ENCODE data around the gene KNCN.

Gene KNCN

DNA sequence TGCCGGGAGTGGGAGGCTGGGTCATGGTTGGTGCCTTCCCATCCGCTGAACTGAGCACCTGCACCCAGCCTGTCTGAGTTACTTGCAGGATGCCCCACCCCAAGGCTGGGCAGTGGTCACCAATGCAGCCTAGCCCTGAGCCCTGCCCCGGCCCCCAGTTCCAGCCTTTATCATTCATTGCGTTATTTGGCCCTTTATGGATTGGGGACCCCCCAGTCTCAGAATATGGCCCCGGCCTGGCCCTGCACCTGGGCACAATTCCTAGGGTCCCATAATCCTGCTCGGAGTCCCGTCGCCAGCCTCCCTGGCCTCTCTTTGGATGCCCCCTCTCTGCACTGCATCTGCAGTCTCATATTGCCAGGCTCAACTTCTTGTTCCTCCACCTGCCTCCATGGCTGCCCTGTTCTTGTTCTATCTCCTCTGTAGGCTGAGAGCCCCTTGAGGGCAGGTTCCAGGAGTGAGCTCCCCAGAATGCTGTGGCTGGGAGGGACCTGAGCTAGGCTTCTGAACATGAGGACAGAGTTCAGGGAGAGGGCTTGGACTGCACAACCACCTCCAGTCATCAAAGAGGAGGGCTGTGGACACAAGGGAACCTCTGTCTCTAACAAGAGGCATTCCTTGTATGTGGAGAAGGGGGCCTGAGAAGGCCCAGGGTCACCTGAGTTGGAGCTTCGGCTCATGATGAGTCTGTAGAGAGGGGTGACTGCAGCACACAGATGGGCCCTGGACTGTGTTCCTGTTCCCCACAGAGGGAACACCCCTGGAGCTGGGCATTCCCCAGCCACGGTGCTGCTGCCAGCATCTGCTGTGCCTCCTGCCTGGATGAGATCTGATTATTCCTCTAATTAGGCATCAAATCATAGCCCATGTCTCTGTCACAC, 1.1 kb upstream of the KNCN start:
- Histone ChIP-seq H2BK5ac (ENCODE audit: low read depth, low read length, poor library complexity) (no peak overlapping the region), H3K4me2 (ENCODE audit: low read length) (no peak overlapping the region), H3K23ac (ENCODE audit: low read length) (no peak overlapping the region), H3K4me1 (ENCODE audit: control insufficient read depth in 1 of 2, insufficient read depth in 2 of 2, low read length in 2 of 2) (no peaks in the 10 kb centered on the region), H4K8ac (ENCODE audit: low read depth, low read length) (no peak overlapping the region), H3K79me1 (ENCODE audit: low read length) (no peaks in the 10 kb centered on the region), H3K9me3 (ENCODE audit: insufficient read depth, low read depth, low read length) (peaks cover 2% of the 10 kb centered on the region), H3K4me3 (ENCODE audit: low read depth, low read length) (no peak overlapping the region), H2BK12ac (ENCODE audit: low read length) (no peak overlapping the region), H2AK5ac (ENCODE audit: low read length) (no peak overlapping the region), H3K18ac (ENCODE audit: low read length) (no peak overlapping the region), H4K91ac (ENCODE audit: low read depth, low read length) (no peak overlapping the region), H2AFZ (ENCODE audit: insufficient read depth, low read length, poor library complexity) (no peak overlapping the region), H2BK120ac (ENCODE audit: insufficient read depth, low read length, poor library complexity) (no peak overlapping the region), H3K4ac (ENCODE audit: low read depth, low read length) (no peak overlapping the region), H3K36me3 (ENCODE audit: control insufficient read depth in 1 of 2, insufficient read depth in 2 of 2, low read length in 2 of 2) (peaks cover 0 to 3% of the 10 kb centered on the region in 2 experiments), H3K27me3 (ENCODE audit: insufficient read depth, low read length) (no peaks in the 10 kb centered on the region), H3K79me2 (ENCODE audit: control insufficient read depth, insufficient read depth, low read length, poor library complexity) (no peaks in the 10 kb centered on the region), H3K9ac (ENCODE audit: low read length) (no peak overlapping the region), H3K14ac (ENCODE audit: low read length) (no peak overlapping the region), H4K12ac (ENCODE audit: low read depth, low read length) (no peak overlapping the region), H3K27ac (ENCODE audit: low read depth, low read length) (no peak overlapping the region)
- DNase-seq, result no peak
- WGBS (ENCODE audit: extremely low coverage, insufficient coverage, insufficient read length), result no CpG with 5 or more reads among the region's 10 CpGs

DNA sequence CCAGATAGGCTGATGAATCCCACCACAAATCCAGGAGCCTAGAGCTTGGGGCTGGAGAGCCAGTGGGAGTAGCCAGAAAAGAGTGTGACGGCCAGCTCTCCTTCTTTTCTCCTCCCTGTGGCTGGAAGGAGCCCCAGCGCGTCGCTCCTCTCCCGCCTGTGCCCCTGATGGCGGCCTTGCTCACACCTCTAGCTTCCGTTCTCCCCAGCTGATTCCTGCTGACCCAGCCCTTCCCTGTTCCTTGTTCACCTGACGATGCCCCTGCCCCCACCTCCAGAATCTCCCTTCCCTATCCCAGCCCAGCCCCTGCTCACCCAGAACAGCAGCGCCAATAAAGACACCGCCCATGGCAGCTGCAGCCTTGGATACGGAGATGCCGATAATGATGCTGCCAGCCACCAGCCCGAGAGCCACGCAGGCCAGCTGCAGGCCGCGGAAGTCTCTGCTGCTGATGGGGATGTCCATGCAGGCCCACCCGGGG, 656 bp downstream of the KNCN start:
- no peak overlapping the region for H3K27ac ChIP-seq (ENCODE audit: low read depth, low read length)
- no peak overlapping the region for H4K12ac ChIP-seq (ENCODE audit: low read depth, low read length)
- no peak overlapping the region for H2AFZ ChIP-seq (ENCODE audit: insufficient read depth, low read length, poor library complexity)
- H3K79me2 ChIP-seq (ENCODE audit: control insufficient read depth, insufficient read depth, low read length, poor library complexity), result no peaks in the 10 kb centered on the region
- no peaks in the 10 kb centered on the region for H3K79me1 ChIP-seq (ENCODE audit: low read length)
- no peak for DNase-seq
- no peaks in the 10 kb centered on the region for H3K4me1 ChIP-seq (ENCODE audit: control insufficient read depth in 1 of 2, insufficient read depth in 2 of 2, low read length in 2 of 2)
- no peak overlapping the region for H2BK12ac ChIP-seq (ENCODE audit: low read length)
- H4K91ac ChIP-seq (ENCODE audit: low read depth, low read length), result no peak overlapping the region
- no peak overlapping the region for H3K18ac ChIP-seq (ENCODE audit: low read length)
- H3K27me3 ChIP-seq (ENCODE audit: insufficient read depth, low read length), result peaks cover 6% of the 10 kb centered on the region
- H2BK5ac ChIP-seq (ENCODE audit: low read depth, low read length, poor library complexity), result no peak overlapping the region
- no peak overlapping the region for H3K14ac ChIP-seq (ENCODE audit: low read length)
- no peak overlapping the region for H2AK5ac ChIP-seq (ENCODE audit: low read length)
- no peaks in the 10 kb centered on the region for H3K36me3 ChIP-seq (ENCODE audit: control insufficient read depth in 1 of 2, insufficient read depth in 2 of 2, low read length in 2 of 2)
- H4K8ac ChIP-seq (ENCODE audit: low read depth, low read length), result no peak overlapping the region
- no peak overlapping the region for H3K4ac ChIP-seq (ENCODE audit: low read depth, low read length)
- H3K9ac ChIP-seq (ENCODE audit: low read length), result no peak overlapping the region
- peaks cover 2% of the 10 kb centered on the region for H3K9me3 ChIP-seq (ENCODE audit: insufficient read depth, low read depth, low read length)
- H3K4me2 ChIP-seq (ENCODE audit: low read length), result no peak overlapping the region
- H3K4me3 ChIP-seq (ENCODE audit: low read depth, low read length), result no peak overlapping the region
- H3K23ac ChIP-seq (ENCODE audit: low read length), result no peak overlapping the region
- no peak overlapping the region for H2BK120ac ChIP-seq (ENCODE audit: insufficient read depth, low read length, poor library complexity)
- no CpG with 5 or more reads among the region's 17 CpGs for WGBS (ENCODE audit: extremely low coverage, insufficient coverage, insufficient read length)

DNA sequence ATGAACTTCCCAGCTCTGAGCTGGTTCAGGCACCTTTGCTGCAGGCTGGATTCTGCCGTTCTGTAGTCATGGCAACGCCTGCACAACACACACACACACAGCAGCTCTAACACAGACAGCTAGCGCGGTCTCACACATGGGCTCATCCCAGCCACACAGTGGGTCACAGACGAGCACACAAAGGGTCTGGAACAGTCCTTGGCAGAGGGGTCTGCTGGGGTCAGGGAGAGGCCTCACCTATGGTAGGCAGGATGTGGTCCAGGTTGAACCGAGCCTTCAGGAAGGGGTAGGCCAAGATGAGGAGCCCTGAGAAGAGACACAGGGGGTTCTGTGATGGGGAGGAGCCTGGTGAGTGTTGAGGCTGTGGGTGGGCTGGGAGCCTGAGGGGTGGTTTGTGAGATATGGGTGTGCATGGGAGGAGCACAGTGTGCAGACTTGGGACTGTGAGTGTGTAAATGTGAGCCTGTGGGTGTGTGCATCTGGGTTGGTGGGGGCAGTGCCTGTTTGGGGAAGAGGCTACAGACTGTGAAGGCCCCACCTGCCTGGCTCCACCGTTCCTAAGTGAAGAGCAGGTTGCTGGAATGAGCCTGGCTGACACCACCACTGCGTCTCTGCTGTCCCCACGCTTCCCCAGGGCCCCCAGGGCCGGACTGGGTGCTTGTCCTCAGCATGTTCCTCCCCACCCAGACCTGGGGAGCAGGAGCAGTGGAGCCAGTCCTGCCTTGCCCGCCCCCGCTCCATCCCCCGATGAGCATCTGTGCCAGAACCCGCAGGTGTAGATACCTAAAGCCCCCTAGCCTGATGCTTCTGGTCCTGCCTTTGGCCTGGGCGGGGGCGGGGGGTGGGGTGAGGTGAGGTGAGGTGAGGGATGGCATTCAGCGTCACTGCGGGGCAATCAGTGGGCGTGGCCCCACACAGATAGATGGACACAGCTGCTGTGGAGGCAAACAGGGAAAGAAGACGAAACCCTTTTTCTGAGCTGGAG, 1.5 kb downstream of the KNCN start:
- H3K18ac ChIP-seq (ENCODE audit: low read length), result no peak overlapping the region
- no peak overlapping the region for H2BK120ac ChIP-seq (ENCODE audit: insufficient read depth, low read length, poor library complexity)
- no peaks in the 10 kb centered on the region for H3K4me1 ChIP-seq (ENCODE audit: control insufficient read depth in 1 of 2, insufficient read depth in 2 of 2, low read length in 2 of 2)
- no peak overlapping the region for H2AFZ ChIP-seq (ENCODE audit: insufficient read depth, low read length, poor library complexity)
- H4K12ac ChIP-seq (ENCODE audit: low read depth, low read length), result no peak overlapping the region
- no peak overlapping the region for H3K27ac ChIP-seq (ENCODE audit: low read depth, low read length)
- no peaks in the 10 kb centered on the region for H3K79me1 ChIP-seq (ENCODE audit: low read length)
- H2AK5ac ChIP-seq (ENCODE audit: low read length), result no peak overlapping the region
- no CpG with 5 or more reads among the region's 20 CpGs for WGBS (ENCODE audit: extremely low coverage, insufficient coverage, insufficient read length)
- H3K4ac ChIP-seq (ENCODE audit: low read depth, low read length), result no peak overlapping the region
- no peaks in the 10 kb centered on the region for H3K36me3 ChIP-seq (ENCODE audit: control insufficient read depth in 1 of 2, insufficient read depth in 2 of 2, low read length in 2 of 2)
- DNase-seq, result peak; percentile 34 to 76
- no peak overlapping the region for H2BK5ac ChIP-seq (ENCODE audit: low read depth, low read length, poor library complexity)
- H3K14ac ChIP-seq (ENCODE audit: low read length), result no peak overlapping the region
- no peak overlapping the region for H3K4me3 ChIP-seq (ENCODE audit: low read depth, low read length)
- H2BK12ac ChIP-seq (ENCODE audit: low read length), result no peak overlapping the region
- H3K27me3 ChIP-seq (ENCODE audit: insufficient read depth, low read length), result peaks cover 14% of the 10 kb centered on the region
- no peaks in the 10 kb centered on the region for H3K79me2 ChIP-seq (ENCODE audit: control insufficient read depth, insufficient read depth, low read length, poor library complexity)
- H3K23ac ChIP-seq (ENCODE audit: low read length), result no peak overlapping the region
- H4K8ac ChIP-seq (ENCODE audit: low read depth, low read length), result no peak overlapping the region
- H3K9me3 ChIP-seq (ENCODE audit: insufficient read depth, low read depth, low read length), result peaks cover 4% of the 10 kb centered on the region
- H4K91ac ChIP-seq (ENCODE audit: low read depth, low read length), result no peak overlapping the region
- no peak overlapping the region for H3K4me2 ChIP-seq (ENCODE audit: low read length)
- H3K9ac ChIP-seq (ENCODE audit: low read length), result no peak overlapping the region

DNA sequence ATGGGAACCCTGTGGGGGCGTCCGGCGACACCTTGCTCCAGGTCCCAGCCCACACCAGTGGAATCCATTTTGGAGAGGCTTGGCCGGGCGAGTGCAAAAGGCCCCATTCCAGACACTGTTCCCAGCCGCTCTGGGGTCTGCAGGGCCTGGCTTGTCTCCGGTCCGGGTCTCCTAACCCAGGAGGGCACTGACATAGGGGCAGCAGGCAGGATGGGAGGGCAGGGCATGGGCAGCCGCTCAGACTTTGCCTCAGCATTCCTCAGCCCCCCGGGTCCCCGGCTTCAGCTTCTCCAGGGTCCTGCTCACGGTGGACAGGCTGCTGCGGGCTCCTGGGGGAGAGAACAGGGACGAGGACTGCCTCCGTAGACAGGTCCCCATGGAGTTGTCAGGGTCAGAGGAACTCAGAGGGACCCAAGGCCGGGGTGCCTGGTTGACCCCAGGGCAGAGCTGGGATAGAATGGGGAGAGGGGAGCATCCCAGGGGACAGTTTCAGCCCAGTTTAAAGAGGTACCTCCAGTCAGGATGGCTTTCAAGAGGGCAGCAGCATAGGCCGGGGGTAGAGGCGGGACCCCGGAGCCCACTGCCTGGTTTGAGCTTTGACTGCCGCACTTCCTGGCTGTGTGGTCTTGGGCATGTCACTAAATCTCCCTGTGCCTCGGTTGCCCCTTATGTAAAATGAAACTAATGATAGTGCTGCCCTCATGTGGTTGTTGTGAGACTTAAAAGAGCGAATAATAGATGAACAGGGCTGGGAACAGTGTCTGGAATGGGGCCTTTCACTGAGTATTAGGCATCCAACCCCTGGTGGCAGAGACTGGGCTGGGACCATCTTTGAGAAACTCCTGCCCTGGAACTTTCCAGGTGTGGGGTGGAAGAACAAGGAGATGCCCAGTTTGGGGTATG, 3.7 kb downstream of the KNCN start:
- H3K9ac ChIP-seq (ENCODE audit: low read length), result no peak overlapping the region
- no peak overlapping the region for H2BK120ac ChIP-seq (ENCODE audit: insufficient read depth, low read length, poor library complexity)
- no peak overlapping the region for H2AK5ac ChIP-seq (ENCODE audit: low read length)
- H3K4me2 ChIP-seq (ENCODE audit: low read length), result no peak overlapping the region
- no peak overlapping the region for H2BK12ac ChIP-seq (ENCODE audit: low read length)
- H3K18ac ChIP-seq (ENCODE audit: low read length), result no peak overlapping the region
- peak in 1 of 2 donors; percentile 73 for DNase-seq
- H4K91ac ChIP-seq (ENCODE audit: low read depth, low read length), result no peak overlapping the region
- H3K79me1 ChIP-seq (ENCODE audit: low read length), result no peaks in the 10 kb centered on the region
- no peak overlapping the region for H3K14ac ChIP-seq (ENCODE audit: low read length)
- H3K23ac ChIP-seq (ENCODE audit: low read length), result no peak overlapping the region
- H4K8ac ChIP-seq (ENCODE audit: low read depth, low read length), result no peak overlapping the region
- no peaks in the 10 kb centered on the region for H3K36me3 ChIP-seq (ENCODE audit: control insufficient read depth in 1 of 2, insufficient read depth in 2 of 2, low read length in 2 of 2)
- H2BK5ac ChIP-seq (ENCODE audit: low read depth, low read length, poor library complexity), result no peak overlapping the region
- H3K4me3 ChIP-seq (ENCODE audit: low read depth, low read length), result no peak overlapping the region
- H3K9me3 ChIP-seq (ENCODE audit: insufficient read depth, low read depth, low read length), result peaks cover 9% of the 10 kb centered on the region
- H3K4ac ChIP-seq (ENCODE audit: low read depth, low read length), result no peak overlapping the region
- WGBS (ENCODE audit: extremely low coverage, insufficient coverage, insufficient read length), result no CpG with 5 or more reads among the region's 22 CpGs
- no peaks in the 10 kb centered on the region for H3K4me1 ChIP-seq (ENCODE audit: control insufficient read depth in 1 of 2, insufficient read depth in 2 of 2, low read length in 2 of 2)
- peaks cover 36% of the 10 kb centered on the region for H3K27me3 ChIP-seq (ENCODE audit: insufficient read depth, low read length)
- no peak overlapping the region for H3K27ac ChIP-seq (ENCODE audit: low read depth, low read length)
- no peak overlapping the region for H4K12ac ChIP-seq (ENCODE audit: low read depth, low read length)
- no peak overlapping the region for H2AFZ ChIP-seq (ENCODE audit: insufficient read depth, low read length, poor library complexity)
- H3K79me2 ChIP-seq (ENCODE audit: control insufficient read depth, insufficient read depth, low read length, poor library complexity), result no peaks in the 10 kb centered on the region
